ENCODE data around the gene WDR43. TPM values are rescaled to one million over a fixed set of nuclear protein-coding genes. Genes with fewer than 3 reads are reported as not detected.

The WDR43 gene
- total and polyA plus RNA-seq, 3 donors from 2014 or later: 52.0 to 58.2 (median 52.7) TPM

- DNase-seq: no peak
- Histone ChIP-seq H3K36me3 (ENCODE audit: low read depth, missing control alignments) (no peaks in the 10 kb centered on the region), H3K4me1 (peaks cover 7% of the 10 kb centered on the region), H3K9me3 (no peaks in the 10 kb centered on the region), H3K27ac (no peak overlapping the region), H3K4me3 (no peak overlapping the region), H3K27me3 (no peaks in the 10 kb centered on the region)
- no peak for TF ChIP-seq POLR2A (IDR thresholded peaks at IDR 0.05)
- TF ChIP-seq CTCF (IDR thresholded peaks at IDR 0.05): no peak
- 65 to 79% methylated on average over 1 of the region's 1 CpG for WGBS, 2 donors
- intact Hi-C loops (cut with DNase I; ENCODE audit: low total_unique reads): no loop called here
These were observed 7.4 kb downstream of the WDR43 start for GRCh38 chr2:28901841-28902240.

DNA sequence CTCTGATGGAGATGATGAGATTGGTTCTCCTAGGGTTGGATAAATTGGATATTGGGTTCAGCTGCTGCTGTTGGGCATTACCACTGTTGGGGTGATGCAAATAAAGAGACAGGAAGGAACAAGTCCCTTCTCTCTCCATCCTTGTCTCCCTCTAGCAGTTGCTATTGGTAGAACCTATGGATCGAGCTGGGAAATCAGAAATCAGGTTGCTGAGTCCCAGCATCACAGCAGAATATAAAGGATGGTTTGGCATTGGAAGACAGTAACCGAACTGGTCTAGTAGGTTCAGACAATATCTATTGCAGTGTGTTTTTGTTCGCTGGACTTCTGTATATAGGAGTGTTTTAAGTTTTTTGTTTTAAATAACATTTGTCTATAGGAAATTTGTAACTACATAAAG lies 8.1 kb downstream of the WDR43 start:
- H3K4me3 ChIP-seq: no peak overlapping the region
- no peak for DNase-seq
- 89 to 92% methylated on average over 3 of the region's 3 CpGs for WGBS, 2 donors
- no peaks in the 10 kb centered on the region for H3K27me3 ChIP-seq
- H3K36me3 ChIP-seq (ENCODE audit: low read depth, missing control alignments): no peaks in the 10 kb centered on the region
- H3K4me1 ChIP-seq: peaks cover 7% of the 10 kb centered on the region
- no peak overlapping the region for H3K27ac ChIP-seq
- intact Hi-C loops (cut with DNase I; ENCODE audit: low total_unique reads): no loop called here
- no peaks in the 10 kb centered on the region for H3K9me3 ChIP-seq
- no peak for TF ChIP-seq POLR2A (IDR thresholded peaks at IDR 0.05)
- no peak for TF ChIP-seq CTCF (IDR thresholded peaks at IDR 0.05)

DNA sequence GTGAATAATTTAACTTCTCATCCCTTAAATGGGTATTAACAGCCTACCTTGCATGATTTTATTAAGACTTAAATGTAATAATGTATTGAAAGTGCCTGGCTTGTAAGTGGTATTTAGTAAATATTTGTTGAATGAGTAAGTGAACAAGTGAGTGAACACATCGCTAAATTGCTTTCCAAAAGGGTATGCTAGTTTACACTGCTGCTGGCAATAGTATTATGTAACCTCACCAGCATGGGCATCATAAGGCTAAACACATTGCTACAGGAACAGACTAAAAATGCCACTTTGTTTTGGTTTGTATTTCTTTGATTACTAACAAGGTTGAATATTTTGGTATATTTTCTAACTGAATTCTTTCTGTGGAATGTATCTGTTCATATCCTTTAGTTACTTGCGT lies 9.8 kb downstream of the WDR43 start:
- TF ChIP-seq POLR2A (IDR thresholded peaks at IDR 0.05) (no peak), CTCF (IDR thresholded peaks at IDR 0.05) (no peak)
- intact Hi-C loops (cut with DNase I; ENCODE audit: low total_unique reads): no loop called here
- 67 to 77% methylated on average over 2 of the region's 2 CpGs for WGBS, 2 donors
- H3K36me3 ChIP-seq (ENCODE audit: low read depth, missing control alignments): no peaks in the 10 kb centered on the region
- no peak overlapping the region for H3K27ac ChIP-seq
- no peaks in the 10 kb centered on the region for H3K27me3 ChIP-seq
- H3K4me3 ChIP-seq: no peak overlapping the region
- H3K9me3 ChIP-seq: no peaks in the 10 kb centered on the region
- no peaks in the 10 kb centered on the region for H3K4me1 ChIP-seq
- DNase-seq: no peak

- Histone ChIP-seq H3K27me3 (no peaks in the 10 kb centered on the region), H3K27ac (no peak overlapping the region), H3K4me3 (no peak overlapping the region), H3K36me3 (ENCODE audit: low read depth, missing control alignments) (no peaks in the 10 kb centered on the region), H3K9me3 (no peaks in the 10 kb centered on the region), H3K4me1 (no peaks in the 10 kb centered on the region)
- intact Hi-C loops (cut with DNase I; ENCODE audit: low total_unique reads): no loop called here
- no peak for DNase-seq
- 47 to 85% methylated on average over 2 of the region's 2 CpGs for WGBS, 2 donors
- TF ChIP-seq CTCF (IDR thresholded peaks at IDR 0.05) (no peak), POLR2A (IDR thresholded peaks at IDR 0.05) (no peak)
These were observed 10.5 kb downstream of the WDR43 start for GRCh38 chr2:28904802-28905457.

GRCh38 chr2:28905533-28905932 lies 11.1 kb downstream of the WDR43 start:
- H3K4me1 ChIP-seq: no peaks in the 10 kb centered on the region
- no peak overlapping the region for H3K27ac ChIP-seq
- no peak for TF ChIP-seq POLR2A (IDR thresholded peaks at IDR 0.05)
- TF ChIP-seq CTCF (IDR thresholded peaks at IDR 0.05): no peak
- no peaks in the 10 kb centered on the region for H3K27me3 ChIP-seq
- intact Hi-C loops (cut with DNase I; ENCODE audit: low total_unique reads): no loop called here
- H3K4me3 ChIP-seq: no peak overlapping the region
- H3K9me3 ChIP-seq: no peaks in the 10 kb centered on the region
- H3K36me3 ChIP-seq (ENCODE audit: low read depth, missing control alignments): no peaks in the 10 kb centered on the region
- 95 to 98% methylated on average over 3 of the region's 3 CpGs for WGBS, 2 donors
- DNase-seq: no peak
